ENCODE measurements around the gene CHD9.

- no peak for TF ChIP-seq FOXM1 (IDR thresholded peaks at IDR 0.05; ENCODE audit: borderline replicate concordance)
- no peak for TF ChIP-seq HDGF (IDR thresholded peaks at IDR 0.05; ENCODE audit: borderline replicate concordance)
- TF ChIP-seq BHLHE40 (IDR thresholded peaks at IDR 0.05; ENCODE audit: borderline replicate concordance), result no peak
- no peak for TF ChIP-seq SP1 (IDR thresholded peaks at IDR 0.05)
Measured at GRCh38 chr16:53083119-53083518, 28.3 kb downstream of the CHD9 start.
